Skeletal muscle tissue (tissue), 4 donors: ENCODE measurements around the gene NELL1. TPM values are rescaled to one million over a fixed set of nuclear protein-coding genes. Genes with fewer than 3 reads are reported as not detected.
"Not testable (repeated sequence)": the region's sequence is repeated elsewhere in the genome, so short reads cannot be mapped to it uniquely, and the experiment has no call there.

ENCODE experiments used
- H3K27ac ChIP-seq: one replicate; pipeline ENCODE4 v1.7.0; 2013; ENCODE audit warnings: mild to moderate bottlenecking, low read depth, low read length, inconsistent platforms
- H3K27me3 ChIP-seq, 3 donors: one replicate each; pipeline ENCODE4 v1.7.0; 2013; ENCODE audit warnings: low read length in 3 of 3; ENCODE audit not compliant: control insufficient read depth in 3 of 3, insufficient read depth in 3 of 3
- H3K36me3 ChIP-seq, 3 donors: one replicate each; pipeline ENCODE4 v1.7.0; 2013; ENCODE audit warnings: low read length in 3 of 3; ENCODE audit not compliant: control insufficient read depth in 3 of 3, insufficient read depth in 3 of 3
- H3K4me1 ChIP-seq, 3 donors: one replicate each; pipeline ENCODE4 v1.7.0; 2013; ENCODE audit warnings: low read length in 3 of 3, mild to moderate bottlenecking in 3 of 3; ENCODE audit not compliant: control insufficient read depth in 3 of 3, insufficient read depth in 3 of 3
- H3K4me3 ChIP-seq, 3 donors: one replicate each; pipeline ENCODE4 v1.7.0; 2013; ENCODE audit warnings: low read length in 3 of 3
- H3K9ac ChIP-seq, 3 donors: one replicate each; pipeline ENCODE4 v1.7.0; 2013; ENCODE audit warnings: low read length in 3 of 3, mild to moderate bottlenecking in 3 of 3, moderate library complexity in 2 of 3, low read depth in 1 of 3
- H3K9me3 ChIP-seq, 3 donors: one replicate each; pipeline ENCODE4 v1.7.0; 2013; ENCODE audit warnings: low read length in 3 of 3; ENCODE audit not compliant: control insufficient read depth in 3 of 3
- total RNA-seq: library from RNA; depleted of rRNA; stranded (reverse); fragments of >200 nt; gene quantifications from one replicate; pipeline ENCODE4 v1.2.3, GENCODE V29; 2014
- donor health status: Osteomylitis.

NELL1 gene
- total RNA-seq, 1 donor from 2014 or later: 3.7 TPM

DNA sequence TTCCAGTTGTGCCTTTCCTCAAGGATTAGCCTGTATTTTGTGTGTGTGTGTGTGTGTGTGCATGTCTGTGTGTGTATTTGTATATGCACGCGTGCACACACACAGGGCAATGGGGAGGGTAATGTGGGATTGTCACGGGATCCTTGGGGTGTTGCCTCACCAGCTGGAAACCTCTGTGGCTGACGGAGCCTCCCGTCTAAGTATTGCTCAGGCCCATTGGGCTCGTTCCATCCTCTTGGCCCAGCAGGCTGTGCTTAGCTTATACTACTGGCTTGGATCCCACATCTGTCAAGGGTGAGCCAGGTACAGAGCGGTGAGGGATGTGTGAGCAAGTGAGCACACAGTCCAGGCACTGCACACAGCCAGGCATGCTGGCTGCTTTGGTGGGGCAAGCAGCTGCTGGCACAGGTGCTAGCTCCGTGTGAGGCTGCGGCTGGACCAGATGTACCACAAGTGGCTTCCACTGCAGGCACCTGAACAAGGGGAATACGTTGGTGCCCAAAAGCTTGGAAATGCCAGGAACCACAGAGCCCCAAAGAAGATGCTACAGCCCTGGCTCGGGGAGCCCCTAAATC is 462.8 kb downstream of the NELL1 start:
- H3K27ac ChIP-seq: no peak overlapping the region
- no peak overlapping the region for H3K9ac ChIP-seq
- no peak overlapping the region for H3K4me3 ChIP-seq
- no peaks in the 10 kb centered on the region for H3K4me1 ChIP-seq
- no peaks in the 10 kb centered on the region for H3K27me3 ChIP-seq
- H3K9me3 ChIP-seq: no peaks in the 10 kb centered on the region
- no peaks in the 10 kb centered on the region for H3K36me3 ChIP-seq

DNA sequence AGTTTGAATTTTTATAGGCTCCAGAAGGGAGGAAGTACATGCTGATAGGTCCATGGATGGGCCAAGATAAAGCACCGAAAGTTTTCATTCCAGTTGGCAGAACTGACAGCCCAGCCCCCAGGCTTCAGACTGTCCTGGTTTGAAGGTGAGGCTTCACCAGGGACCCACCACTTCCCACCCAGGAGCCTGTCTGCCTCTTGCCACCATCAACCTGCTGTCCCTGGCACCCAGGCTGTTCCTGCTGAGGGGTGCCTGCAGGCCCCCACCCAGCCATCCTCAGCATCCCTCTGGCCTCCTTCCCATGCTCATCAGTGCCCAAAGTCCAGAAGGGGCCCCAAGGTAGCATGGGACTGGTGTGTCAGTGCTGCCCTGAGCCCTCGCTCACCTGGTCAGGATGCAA is 463.9 kb downstream of the NELL1 start:
- no peaks in the 10 kb centered on the region for H3K36me3 ChIP-seq
- no peaks in the 10 kb centered on the region for H3K9me3 ChIP-seq
- H3K27me3 ChIP-seq: no peaks in the 10 kb centered on the region
- no peaks in the 10 kb centered on the region for H3K4me1 ChIP-seq
- H3K9ac ChIP-seq: no peak overlapping the region
- no peak overlapping the region for H3K27ac ChIP-seq
- no peak overlapping the region for H3K4me3 ChIP-seq

DNA sequence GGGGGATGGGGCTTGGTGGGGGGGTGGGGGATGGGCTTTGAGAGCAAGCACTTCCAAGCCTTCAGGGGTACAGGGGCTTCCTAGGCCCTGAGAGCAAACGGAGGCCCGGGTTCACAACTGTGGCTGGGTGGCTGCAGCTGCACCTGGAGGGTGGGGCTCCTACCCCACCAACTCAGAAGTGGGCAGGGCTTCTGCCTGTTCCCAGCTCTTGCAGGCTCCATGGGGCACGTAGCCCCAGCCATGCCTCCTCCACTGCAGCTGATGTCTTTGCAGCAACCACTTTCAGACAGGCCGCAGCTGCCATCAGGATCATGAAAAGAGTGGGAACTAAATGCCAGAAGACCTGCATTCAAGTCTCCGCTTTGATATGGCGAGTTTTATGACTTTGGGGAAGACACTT is 464.3 kb downstream of the NELL1 start:
- Histone ChIP-seq H3K27me3 (no peaks in the 10 kb centered on the region), H3K9ac (no peak overlapping the region), H3K27ac (no peak overlapping the region), H3K4me1 (no peaks in the 10 kb centered on the region), H3K9me3 (no peaks in the 10 kb centered on the region), H3K4me3 (no peak overlapping the region), H3K36me3 (no peaks in the 10 kb centered on the region)

DNA sequence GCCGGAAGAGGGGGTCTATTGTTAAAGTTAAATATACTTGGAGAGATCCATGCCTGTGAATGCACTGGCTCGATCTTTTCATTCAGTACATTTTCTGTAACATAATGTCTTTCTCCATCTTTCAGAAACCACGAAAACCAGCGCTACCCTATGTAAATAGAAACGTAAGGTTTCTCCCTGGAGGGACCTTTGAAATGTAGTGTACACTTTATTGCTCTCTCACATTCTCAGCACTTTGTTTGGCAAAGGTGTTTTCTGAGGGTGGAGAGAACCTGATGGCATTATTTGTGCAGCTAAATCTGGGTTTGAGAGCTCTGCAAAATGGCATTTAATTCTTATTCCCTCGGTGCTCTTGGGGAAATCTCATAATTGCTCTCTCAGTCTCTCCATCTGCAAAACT is 468.4 kb downstream of the NELL1 start:
- no peak overlapping the region for H3K27ac ChIP-seq
- no peaks in the 10 kb centered on the region for H3K36me3 ChIP-seq
- H3K9me3 ChIP-seq: no peaks in the 10 kb centered on the region
- H3K4me1 ChIP-seq: no peaks in the 10 kb centered on the region
- no peak overlapping the region for H3K9ac ChIP-seq
- no peaks in the 10 kb centered on the region for H3K27me3 ChIP-seq
- H3K4me3 ChIP-seq: no peak overlapping the region

DNA sequence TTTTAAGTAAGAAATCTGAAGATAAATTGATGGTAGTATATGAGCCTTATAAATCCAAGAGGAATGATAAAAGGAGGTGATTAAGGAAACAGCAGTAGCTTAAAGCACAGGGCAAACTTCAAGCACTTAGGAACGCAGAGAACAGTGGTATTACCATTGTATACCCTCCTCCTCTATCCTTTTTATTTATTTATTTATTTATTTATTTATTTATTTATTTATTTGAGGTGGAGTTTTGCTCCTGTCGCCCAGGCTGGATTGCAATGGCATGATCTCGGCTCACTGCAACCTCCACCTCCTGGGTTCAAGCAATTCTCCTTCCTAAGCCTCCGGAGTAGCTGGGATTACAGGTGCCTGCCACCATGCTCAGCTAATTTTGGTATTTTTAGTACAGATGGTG is 472.2 kb downstream of the NELL1 start:
- not testable (repeated sequence) for H3K27ac ChIP-seq, H3K27me3 ChIP-seq, H3K9me3 ChIP-seq, H3K4me1 ChIP-seq, H3K9ac ChIP-seq, H3K4me3 ChIP-seq, H3K36me3 ChIP-seq

DNA sequence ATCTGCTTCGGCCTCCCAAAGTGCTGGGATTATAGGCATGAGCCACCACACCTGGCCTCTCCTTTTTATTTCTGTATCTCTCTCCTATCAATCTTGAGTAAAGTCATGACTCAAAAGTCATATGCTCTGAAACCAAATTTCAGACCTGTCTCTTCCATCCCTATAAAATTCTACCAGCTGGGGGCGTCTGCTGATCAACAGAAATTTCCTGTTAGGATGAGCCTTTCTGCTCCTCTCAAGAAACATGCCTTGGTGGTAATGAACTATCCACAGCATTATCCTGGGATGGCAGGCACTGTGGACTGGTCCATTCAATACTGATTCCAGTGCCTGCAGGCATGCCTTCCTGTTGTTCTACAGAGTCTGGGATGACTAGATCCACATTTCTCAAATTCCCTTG is 472.6 kb downstream of the NELL1 start:
- no peak overlapping the region for H3K27ac ChIP-seq
- no peaks in the 10 kb centered on the region for H3K9me3 ChIP-seq
- no peaks in the 10 kb centered on the region for H3K36me3 ChIP-seq
- no peaks in the 10 kb centered on the region for H3K4me1 ChIP-seq
- H3K27me3 ChIP-seq: no peaks in the 10 kb centered on the region
- H3K9ac ChIP-seq: no peak overlapping the region
- H3K4me3 ChIP-seq: no peak overlapping the region

DNA sequence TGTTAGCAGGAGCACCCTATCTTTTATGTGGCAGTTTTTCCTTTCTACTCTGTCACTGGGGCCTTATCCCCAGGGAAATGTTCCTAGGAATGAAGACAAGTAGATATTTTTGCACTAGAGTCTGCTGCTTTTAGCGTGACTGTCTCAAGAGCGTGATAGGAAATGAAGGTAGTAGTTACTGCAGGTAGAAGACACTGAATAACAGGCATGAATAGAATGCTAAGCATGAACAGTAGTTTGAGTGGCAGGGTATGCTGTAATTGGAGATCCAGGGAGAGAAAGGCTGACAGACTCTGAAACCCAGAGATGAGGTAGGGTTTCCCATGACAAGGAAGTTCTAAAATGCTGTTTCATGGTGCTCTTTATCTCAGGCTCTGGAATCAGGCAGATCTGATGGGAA is 475.1 kb downstream of the NELL1 start:
- no peaks in the 10 kb centered on the region for H3K27me3 ChIP-seq
- H3K4me1 ChIP-seq: no peaks in the 10 kb centered on the region
- H3K9me3 ChIP-seq: no peaks in the 10 kb centered on the region
- H3K4me3 ChIP-seq: no peak overlapping the region
- H3K36me3 ChIP-seq: no peaks in the 10 kb centered on the region
- no peak overlapping the region for H3K9ac ChIP-seq
- H3K27ac ChIP-seq: no peak overlapping the region

DNA sequence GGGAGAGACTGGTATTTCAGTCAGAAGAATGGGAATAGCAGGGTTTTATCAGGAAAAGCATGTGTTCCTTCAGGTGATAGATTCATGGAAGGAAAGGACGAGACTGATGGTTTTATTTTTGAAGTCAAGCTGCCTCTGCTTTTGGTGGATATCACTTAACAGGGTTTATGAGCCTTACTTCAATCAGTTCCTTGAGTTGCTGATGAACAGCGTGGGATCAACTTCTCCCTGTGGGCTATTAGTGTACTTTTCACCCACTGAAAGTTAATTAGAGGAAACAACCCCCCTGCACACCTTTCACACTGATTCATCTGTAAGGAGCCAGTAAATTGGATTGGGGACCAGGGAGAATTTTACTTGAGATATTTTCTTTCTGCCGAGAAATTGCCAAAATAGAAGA is 479.0 kb downstream of the NELL1 start:
- Histone ChIP-seq H3K27ac (no peak overlapping the region), H3K4me3 (no peak overlapping the region), H3K36me3 (no peaks in the 10 kb centered on the region), H3K9ac (no peak overlapping the region), H3K27me3 (no peaks in the 10 kb centered on the region), H3K9me3 (no peaks in the 10 kb centered on the region), H3K4me1 (no peaks in the 10 kb centered on the region)

DNA sequence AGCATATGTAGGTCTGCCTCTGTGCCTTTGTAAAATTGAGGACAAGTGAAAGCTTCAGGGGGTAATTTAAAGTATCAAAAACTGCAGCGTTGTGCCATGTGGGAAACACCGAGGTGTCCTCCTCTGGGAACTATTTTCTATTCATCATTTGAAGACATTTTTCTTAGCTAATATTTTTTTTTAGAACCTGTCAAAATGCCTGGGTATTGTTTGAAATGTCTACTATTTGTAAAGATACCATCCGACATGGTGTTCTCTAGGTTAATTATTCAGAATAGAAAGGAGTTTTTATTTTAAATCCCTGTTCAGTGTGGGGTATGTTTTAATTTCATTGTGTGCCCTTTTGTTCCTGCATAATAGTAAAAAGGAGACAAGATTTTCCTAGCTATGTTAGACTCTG is 490.8 kb downstream of the NELL1 start:
- Histone ChIP-seq H3K4me3 (no peak overlapping the region), H3K27ac (no peak overlapping the region), H3K36me3 (no peaks in the 10 kb centered on the region), H3K9me3 (no peaks in the 10 kb centered on the region), H3K9ac (no peak overlapping the region), H3K4me1 (no peaks in the 10 kb centered on the region), H3K27me3 (no peaks in the 10 kb centered on the region)

DNA sequence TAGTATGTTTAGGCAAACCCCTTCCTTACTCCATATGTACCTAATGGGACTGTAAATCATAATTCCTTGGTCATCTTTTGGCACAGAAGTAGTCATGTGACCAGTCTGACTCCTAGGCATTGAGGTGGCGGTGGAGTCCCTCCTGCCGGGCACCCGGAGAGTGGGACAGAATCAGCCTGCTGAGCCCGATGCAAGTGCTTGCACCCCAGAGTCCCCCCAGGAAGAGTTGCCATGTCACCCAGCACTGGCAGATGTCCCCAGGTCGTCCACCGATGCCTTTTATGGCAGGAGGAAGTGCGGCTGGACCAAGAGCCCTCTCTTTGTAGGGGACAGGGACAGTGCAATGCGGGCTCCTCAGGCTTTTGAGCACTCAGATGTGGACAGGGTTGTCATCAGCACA is 500.3 kb downstream of the NELL1 start:
- Histone ChIP-seq H3K4me3 (no peak overlapping the region), H3K9me3 (no peaks in the 10 kb centered on the region), H3K27me3 (no peaks in the 10 kb centered on the region), H3K9ac (no peak overlapping the region), H3K36me3 (no peaks in the 10 kb centered on the region), H3K27ac (no peak overlapping the region), H3K4me1 (no peaks in the 10 kb centered on the region)

DNA sequence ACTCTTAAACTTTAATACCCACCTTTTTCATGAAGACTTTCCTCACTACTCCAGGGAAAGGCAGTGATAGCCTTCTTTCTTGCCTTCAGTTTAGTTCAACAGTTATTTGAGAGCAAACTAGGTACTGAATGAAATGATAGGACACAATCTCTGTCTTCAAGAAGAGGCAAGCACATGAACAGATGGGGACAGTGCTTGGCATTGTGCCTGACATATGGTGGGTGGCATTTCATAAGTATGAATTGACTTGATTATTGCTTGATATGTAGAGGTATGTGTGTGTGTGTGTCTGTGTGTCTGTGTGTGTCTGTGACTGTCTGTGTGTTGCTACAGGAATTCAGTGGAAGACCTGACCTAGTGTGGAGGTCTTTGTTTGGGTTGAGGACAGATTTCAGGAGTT is 504.1 kb downstream of the NELL1 start:
- no peak overlapping the region for H3K27ac ChIP-seq
- no peaks in the 10 kb centered on the region for H3K4me1 ChIP-seq
- H3K27me3 ChIP-seq: no peaks in the 10 kb centered on the region
- no peaks in the 10 kb centered on the region for H3K36me3 ChIP-seq
- no peak overlapping the region for H3K9ac ChIP-seq
- no peak overlapping the region for H3K4me3 ChIP-seq
- H3K9me3 ChIP-seq: no peaks in the 10 kb centered on the region
